Lower lobe of right lung (tissue), 2 donors: ENCODE results near the gene CNRIP1. TPM values are rescaled to one million over a fixed set of nuclear protein-coding genes. Genes with fewer than 3 reads are reported as not detected.

Source experiments
- ATAC-seq, 2 donors: fragments of 200-7000 bp; cut with Tn5 transposase; one replicate each; pipeline ENCODE4 v1.9.1; 2020 to 2022; ENCODE audit warnings: mild to moderate bottlenecking in 2 of 2, moderate library complexity in 2 of 2
- DNase-seq: peaks from one replicate; pipeline ENCODE4 v3.0.0-alpha.2; 2020
- H3K27ac ChIP-seq: fragments of 200-600 bp; one replicate; pipeline ENCODE4 v1.8.0; 2022
- H3K27me3 ChIP-seq: fragments of 200-600 bp; one replicate; pipeline ENCODE4 v1.8.0; 2022; ENCODE audit warnings: low read depth
- H3K36me3 ChIP-seq: fragments of 200-600 bp; one replicate; pipeline ENCODE4 v1.8.0; 2022; ENCODE audit warnings: mild to moderate bottlenecking
- H3K4me1 ChIP-seq: fragments of 200-600 bp; one replicate; pipeline ENCODE4 v1.8.0; 2022
- H3K4me3 ChIP-seq: fragments of 200-600 bp; one replicate; pipeline ENCODE4 v1.8.0; 2022; ENCODE audit warnings: mild to moderate bottlenecking
- H3K9me3 ChIP-seq: fragments of 200-600 bp; one replicate; pipeline ENCODE4 v1.8.0; 2022
- CTCF ChIP-seq: fragments of 200-600 bp; IDR thresholded peaks from one replicate; pipeline ENCODE4 v1.8.0; 2022; ENCODE audit warnings: antibody characterized with exemption, mild to moderate bottlenecking
- intact Hi-C: fragments of 100-400 bp; cut with DNase I; formaldehyde crosslinking; loops from one replicate; pipeline ENCODE4 v1.11.0; 2022
- total RNA-seq: library from RNA; stranded (reverse); fragmentation: NEBNext Ultra II Directional; extraction: Animal tissue kit (Norgen Biotek cat#: 25700); gene quantifications from one replicate; pipeline ENCODE4 v1.2.1, GENCODE V29; 2021
- donor health status: DM: no; HTN: yes; CAD: no; lungs with severe emphysema.

Gene CNRIP1
- total RNA-seq, 1 donor from 2014 or later: 20.8 TPM

GRCh38 chr2:68292108-68292710, 27.5 kb downstream of the CNRIP1 start:
- no peaks in the 10 kb centered on the region for H3K9me3 ChIP-seq
- DNase-seq (no peak), ATAC-seq (peak; percentile 55 to 75)
- no peak overlapping the region for H3K4me3 ChIP-seq
- peak; percentile 66 for TF ChIP-seq CTCF
- no peak overlapping the region for H3K27ac ChIP-seq
- no peaks in the 10 kb centered on the region for H3K27me3 ChIP-seq
- intact Hi-C loops: no loop called here
- peaks cover 21% of the 10 kb centered on the region for H3K4me1 ChIP-seq
- H3K36me3 ChIP-seq: no peaks in the 10 kb centered on the region

- ATAC-seq: no peak
- H3K27ac ChIP-seq: no peak overlapping the region
- H3K27me3 ChIP-seq: no peaks in the 10 kb centered on the region
- no peaks in the 10 kb centered on the region for H3K36me3 ChIP-seq
- peaks cover 22% of the 10 kb centered on the region for H3K4me1 ChIP-seq
- TF ChIP-seq CTCF: no peak
- intact Hi-C loops: no loop called here
- no peak overlapping the region for H3K4me3 ChIP-seq
- no peaks in the 10 kb centered on the region for H3K9me3 ChIP-seq
- DNase-seq: no peak
These were observed 28.4 kb downstream of the CNRIP1 start for GRCh38 chr2:68291314-68291713.

- no peak overlapping the region for H3K4me3 ChIP-seq
- intact Hi-C loops: no loop called here
- H3K4me1 ChIP-seq: peaks cover 22% of the 10 kb centered on the region
- H3K27ac ChIP-seq: no peak overlapping the region
- no peaks in the 10 kb centered on the region for H3K27me3 ChIP-seq
- ATAC-seq (no peak), DNase-seq (no peak)
- no peaks in the 10 kb centered on the region for H3K9me3 ChIP-seq
- no peak for TF ChIP-seq CTCF
- H3K36me3 ChIP-seq: no peaks in the 10 kb centered on the region
These were observed 28.8 kb downstream of the CNRIP1 start for GRCh38 chr2:68290901-68291300.

- peaks cover 31% of the 10 kb centered on the region for H3K4me1 ChIP-seq
These were observed 31.9 kb downstream of the CNRIP1 start for GRCh38 chr2:68287580-68288441.

GRCh38 chr2:68284896-68285295, 34.9 kb downstream of the CNRIP1 start:
- H3K27ac ChIP-seq: no peak overlapping the region
- no peak overlapping the region for H3K4me3 ChIP-seq
- DNase-seq (no peak), ATAC-seq (no peak)
- H3K36me3 ChIP-seq: no peaks in the 10 kb centered on the region
- H3K9me3 ChIP-seq: no peaks in the 10 kb centered on the region
- intact Hi-C loops: no loop called here
- TF ChIP-seq CTCF: no peak
- no peaks in the 10 kb centered on the region for H3K27me3 ChIP-seq
- H3K4me1 ChIP-seq: peaks cover 25% of the 10 kb centered on the region

More at GRCh38 chr2:68287580-68288441, 31.9 kb downstream of the CNRIP1 start:
- Histone ChIP-seq H3K9me3 (no peaks in the 10 kb centered on the region), H3K36me3 (no peaks in the 10 kb centered on the region), H3K27me3 (no peaks in the 10 kb centered on the region), H3K4me3 (no peak overlapping the region), H3K27ac (peak overlapping the region; percentile 12)
- ATAC-seq: peak; percentile 60 to 70
- intact Hi-C loops: no loop called here
- DNase-seq: no peak
- TF ChIP-seq CTCF: no peak
